HG03066 (cell line): ENCODE data around the gene ADAMTSL1.

ENCODE experiments used
- ATAC-seq: cut with Tn5 transposase; IDR thresholded peaks from one replicate; pipeline ENCODE4 v1.9.1; 2021; ENCODE audit warnings: low read depth; ENCODE audit not compliant: unreplicated experiment

Gene ADAMTSL1

GRCh38 chr9:18638371-18639249 lies 164.7 kb downstream of the ADAMTSL1 start:
- ATAC-seq = no peak

GRCh38 chr9:18639911-18640310 lies 166.0 kb downstream of the ADAMTSL1 start:
- no peak for ATAC-seq

- no peak for ATAC-seq
Observed at GRCh38 chr9:18658804-18659705, 185.1 kb downstream of the ADAMTSL1 start.

GRCh38 chr9:18660001-18660400 lies 186.0 kb downstream of the ADAMTSL1 start:
- no peak for ATAC-seq

- ATAC-seq = no peak
Observed at GRCh38 chr9:18662320-18662719, 188.4 kb downstream of the ADAMTSL1 start.

GRCh38 chr9:18665947-18666346 lies 192.0 kb downstream of the ADAMTSL1 start:
- no peak for ATAC-seq

- no peak for ATAC-seq
Observed at GRCh38 chr9:18666348-18666747, 192.4 kb downstream of the ADAMTSL1 start.

GRCh38 chr9:18666986-18667772 lies 193.2 kb downstream of the ADAMTSL1 start:
- ATAC-seq = no peak

GRCh38 chr9:18668944-18669343 lies 195.0 kb downstream of the ADAMTSL1 start:
- no peak for ATAC-seq

GRCh38 chr9:18672706-18673105 lies 198.8 kb downstream of the ADAMTSL1 start:
- no peak for ATAC-seq

- no peak for ATAC-seq
Observed at GRCh38 chr9:18673179-18673578, 199.2 kb downstream of the ADAMTSL1 start.

GRCh38 chr9:18675332-18675731 lies 201.4 kb downstream of the ADAMTSL1 start:
- ATAC-seq = no peak

GRCh38 chr9:18675973-18676372 lies 202.0 kb downstream of the ADAMTSL1 start:
- ATAC-seq = no peak

GRCh38 chr9:18676525-18676924 lies 202.6 kb downstream of the ADAMTSL1 start:
- ATAC-seq = no peak

GRCh38 chr9:18678821-18679590 lies 205.1 kb downstream of the ADAMTSL1 start:
- no peak for ATAC-seq

- ATAC-seq = no peak
Observed at GRCh38 chr9:18682907-18683306, 209.0 kb downstream of the ADAMTSL1 start.

- ATAC-seq = no peak
Observed at GRCh38 chr9:18683312-18683711, 209.4 kb downstream of the ADAMTSL1 start.

- ATAC-seq = no peak
Observed at GRCh38 chr9:18683851-18684250, 209.9 kb downstream of the ADAMTSL1 start.

- ATAC-seq = no peak
Observed at GRCh38 chr9:18684593-18685317, 210.8 kb downstream of the ADAMTSL1 start.
